Cardiac fibroblast (primary cell): Measurements from ENCODE around the gene FZR1.
"Not testable (repeated sequence)": the region's sequence is repeated elsewhere in the genome, so short reads cannot be mapped to it uniquely, and the experiment has no call there.

ENCODE experiments used
- DNase-seq, 2 donors: peaks; one replicate each; pipeline versions ENCODE4 v3.0.0 to v3.0.0-alpha.2; 2010; ENCODE audit warnings: low read depth in 2 of 2
- H3K4me3 ChIP-seq, 2 donors: replicated peaks in 1 of 2; 1 replicate in 1 of 2; 2 replicates in 1 of 2; pipeline ENCODE4 v1.5.1; 2011; ENCODE audit warnings: low read depth in 2 of 2, low read length in 2 of 2, mild to moderate bottlenecking in 2 of 2, moderate library complexity in 1 of 2
- CTCF ChIP-seq: IDR thresholded peaks from one replicate; pipeline ENCODE4 v1.5.1; 2011; ENCODE audit warnings: low read depth, mild to moderate bottlenecking, low read length, inconsistent platforms

The FZR1 gene

DNA sequence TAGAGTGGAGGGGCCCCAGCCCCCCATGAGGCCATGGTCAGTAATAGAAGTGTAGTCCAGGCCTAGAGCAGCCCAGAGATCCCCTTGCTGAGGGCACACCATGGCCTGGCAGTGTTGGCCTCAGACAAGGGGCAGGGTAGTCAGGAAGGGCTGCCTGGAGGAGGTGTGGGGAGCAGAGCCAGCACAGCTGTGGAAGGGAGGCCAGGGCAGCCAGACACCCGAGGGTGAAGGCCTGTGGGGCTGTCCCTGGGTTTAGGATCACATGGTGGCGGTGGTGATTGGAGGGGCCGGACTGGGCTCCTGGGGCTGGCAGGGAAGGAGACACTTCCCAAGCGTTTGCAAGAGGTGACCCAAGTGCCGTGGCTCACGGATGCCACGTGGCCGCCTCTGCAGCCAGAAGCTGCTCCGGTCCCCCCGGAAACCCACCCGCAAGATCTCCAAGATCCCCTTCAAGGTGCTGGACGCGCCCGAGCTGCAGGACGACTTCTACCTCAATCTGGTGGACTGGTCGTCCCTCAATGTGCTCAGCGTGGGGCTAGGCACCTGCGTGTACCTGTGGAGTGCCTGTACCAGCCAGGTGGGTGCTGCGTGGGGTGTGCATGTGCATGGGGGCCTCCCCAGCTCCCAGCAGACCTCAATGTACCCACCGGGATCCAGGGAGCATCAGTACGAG lies 21.3 kb downstream of the FZR1 start:
- H3K4me3 ChIP-seq: no peak overlapping the region
- DNase-seq: no peak
- TF ChIP-seq CTCF: no peak

- no peak for DNase-seq
- H3K4me3 ChIP-seq: no peak overlapping the region
- no peak for TF ChIP-seq CTCF
Measured at GRCh38 chr19:3528080-3528479, 22.0 kb downstream of the FZR1 start.

GRCh38 chr19:3528539-3529211 lies 22.6 kb downstream of the FZR1 start:
- no peak for TF ChIP-seq CTCF
- no peak for DNase-seq
- no peak overlapping the region for H3K4me3 ChIP-seq

GRCh38 chr19:3529299-3529698 lies 23.2 kb downstream of the FZR1 start:
- not testable (repeated sequence) for DNase-seq, H3K4me3 ChIP-seq

GRCh38 chr19:3530389-3530788 lies 24.3 kb downstream of the FZR1 start:
- H3K4me3 ChIP-seq: no peak overlapping the region
- no peak for TF ChIP-seq CTCF
- no peak for DNase-seq

- no peak overlapping the region for H3K4me3 ChIP-seq
- TF ChIP-seq CTCF: no peak
- no peak for DNase-seq
Measured at GRCh38 chr19:3531716-3532115, 25.6 kb downstream of the FZR1 start.

DNA sequence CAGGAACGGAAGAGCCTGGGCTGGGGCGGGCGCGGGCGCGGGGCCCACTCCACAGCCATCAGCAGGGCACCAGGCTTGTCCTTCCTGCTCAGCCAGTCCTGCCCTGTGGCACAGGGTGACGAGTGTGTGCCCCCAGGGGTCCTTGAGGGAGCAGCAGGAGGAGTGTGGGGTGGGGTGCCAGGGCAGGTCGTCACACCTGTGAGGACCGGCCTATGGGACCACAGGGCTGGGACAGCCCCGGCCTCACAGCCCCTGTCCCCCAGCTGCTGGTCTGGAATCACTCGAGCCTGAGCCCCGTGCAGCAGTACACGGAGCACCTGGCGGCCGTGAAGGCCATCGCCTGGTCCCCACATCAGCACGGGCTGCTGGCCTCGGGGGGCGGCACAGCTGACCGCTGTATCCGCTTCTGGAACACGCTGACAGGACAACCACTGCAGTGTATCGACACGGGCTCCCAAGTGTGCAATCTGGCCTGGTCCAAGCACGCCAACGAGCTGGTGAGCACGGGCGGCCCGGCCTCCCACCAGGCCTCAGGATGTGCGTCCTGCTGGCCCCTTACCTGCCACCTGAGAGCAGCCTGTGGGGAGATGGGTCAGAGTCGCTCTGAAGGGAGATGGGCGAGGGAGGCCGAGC lies 26.2 kb downstream of the FZR1 start:
- no peak overlapping the region for H3K4me3 ChIP-seq
- TF ChIP-seq CTCF: no peak
- no peak for DNase-seq
